HG03439 (cell line): Measurements from ENCODE around the gene OLFML2A.
"Not testable (repeated sequence)": the region's sequence is repeated elsewhere in the genome, so short reads cannot be mapped to it uniquely, and the experiment has no call there.

Source experiments
- ATAC-seq: cut with Tn5 transposase; IDR thresholded peaks from one replicate; pipeline ENCODE4 v1.9.1; 2021; ENCODE audit warnings: mild to moderate bottlenecking, moderate library complexity; ENCODE audit not compliant: unreplicated experiment

OLFML2A gene

DNA sequence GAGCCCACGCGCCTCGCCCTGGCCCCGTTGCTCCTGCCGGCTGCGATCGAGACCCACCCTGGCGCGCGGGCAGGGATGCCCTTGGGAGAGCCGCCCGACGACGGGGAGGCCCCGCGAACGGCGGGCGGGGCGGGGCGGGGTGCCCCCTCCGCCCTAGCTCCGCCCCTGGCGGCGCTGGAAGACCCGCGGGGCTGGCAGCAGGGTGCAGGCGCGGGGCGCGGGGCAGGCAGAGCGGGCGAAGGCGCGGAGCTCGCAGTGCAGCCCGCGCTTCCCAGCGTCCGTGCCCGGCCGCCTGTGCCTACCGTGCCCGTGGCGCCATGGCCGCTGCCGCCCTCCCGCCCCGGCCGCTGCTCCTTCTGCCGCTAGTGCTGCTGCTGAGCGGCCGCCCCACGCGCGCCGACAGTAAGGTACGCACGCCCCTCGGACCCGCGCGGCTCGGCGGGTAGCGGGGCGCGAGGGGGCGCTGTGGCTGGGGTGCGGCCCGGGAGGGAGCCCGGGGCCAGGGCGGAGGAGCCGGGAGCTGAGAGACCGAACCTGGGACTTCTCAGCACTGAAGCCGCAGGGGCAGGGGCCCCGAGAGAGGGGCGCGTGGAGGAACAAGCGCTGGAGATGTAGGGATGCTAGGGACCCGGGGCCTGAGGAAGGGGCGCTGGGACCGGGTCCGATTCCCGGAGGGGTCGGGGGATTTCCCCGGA is at the start of gene OLFML2A:
Gene OLFML2A, plus strand, starts transcription at position 180 of the 695 bp plus-strand sequence. Its CDS starts 138 bp downstream, at position 318.
- ATAC-seq = no peak

DNA sequence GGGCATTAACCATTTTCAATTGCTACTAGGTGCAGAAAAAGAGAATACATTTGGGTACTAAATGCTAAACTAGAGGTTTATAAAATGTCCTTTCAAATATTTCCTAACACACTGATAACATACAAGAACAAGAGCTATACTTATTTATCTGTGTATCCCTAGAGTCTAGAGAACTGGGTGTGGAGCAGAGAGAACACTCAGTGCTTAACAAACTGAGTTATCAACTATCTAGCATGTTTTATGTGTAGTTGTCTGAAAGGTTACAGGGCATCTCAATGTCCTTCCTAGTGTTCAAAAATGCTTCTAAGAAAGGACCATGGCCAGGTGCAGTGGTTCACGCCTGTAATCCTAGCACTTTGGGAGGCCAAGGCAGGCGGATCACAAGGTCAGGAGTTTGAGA is 46.2 kb upstream of the OLFML2A start:
- ATAC-seq = no peak

DNA sequence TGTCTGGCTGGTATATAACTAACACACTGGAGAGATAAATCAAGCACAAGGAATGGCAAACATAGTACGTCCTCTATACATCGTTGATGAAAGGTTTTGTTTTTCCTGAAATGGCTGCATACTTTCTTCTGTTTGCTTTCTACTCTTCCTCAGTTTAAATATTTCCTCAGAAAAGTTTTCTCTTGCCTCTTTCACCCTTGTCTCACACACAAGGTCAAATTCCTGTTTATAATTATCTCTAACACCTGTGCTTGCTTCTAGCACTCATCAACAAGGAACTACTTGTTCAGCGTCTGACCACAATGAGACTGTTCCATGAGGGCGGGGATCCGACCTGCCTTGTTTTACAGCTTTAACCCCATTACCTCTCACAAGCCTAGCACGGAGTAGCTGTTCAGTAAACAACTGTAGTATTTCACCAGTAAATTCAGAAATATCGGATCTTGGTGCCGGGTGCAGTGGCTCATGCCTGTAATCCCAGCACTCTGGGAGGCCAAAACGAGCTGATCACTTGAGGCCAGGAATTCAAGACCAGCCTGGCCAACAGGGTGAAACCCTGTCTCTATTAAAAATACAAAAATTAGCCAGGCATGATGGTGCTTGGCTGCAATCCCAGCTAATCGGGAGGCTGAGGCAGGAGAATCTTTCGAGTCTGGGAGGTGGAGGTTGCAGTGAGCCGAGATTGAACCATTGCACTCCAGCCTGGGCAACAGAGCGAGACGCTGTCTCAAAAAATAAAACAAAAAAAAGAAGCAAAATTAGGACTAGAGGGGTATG is 42.8 kb upstream of the OLFML2A start:
- ATAC-seq = no peak

DNA sequence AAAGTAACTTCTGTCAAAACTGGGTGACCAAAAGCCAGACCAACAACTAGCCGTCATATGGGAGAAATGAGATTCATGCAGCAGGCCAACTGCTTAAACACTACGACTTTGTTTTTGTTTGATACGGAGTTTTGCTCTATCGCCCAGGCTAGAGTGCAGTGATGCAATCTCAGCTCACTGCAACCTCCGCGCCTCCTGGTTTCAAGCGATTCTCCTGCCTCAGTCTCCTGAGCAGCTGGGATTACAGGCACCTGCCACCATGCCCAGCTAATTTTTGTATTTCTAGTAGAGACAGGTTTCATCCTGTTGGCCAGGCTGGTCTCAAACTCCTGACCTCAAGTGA is 42.2 kb upstream of the OLFML2A start:
- not testable (repeated sequence) for ATAC-seq

DNA sequence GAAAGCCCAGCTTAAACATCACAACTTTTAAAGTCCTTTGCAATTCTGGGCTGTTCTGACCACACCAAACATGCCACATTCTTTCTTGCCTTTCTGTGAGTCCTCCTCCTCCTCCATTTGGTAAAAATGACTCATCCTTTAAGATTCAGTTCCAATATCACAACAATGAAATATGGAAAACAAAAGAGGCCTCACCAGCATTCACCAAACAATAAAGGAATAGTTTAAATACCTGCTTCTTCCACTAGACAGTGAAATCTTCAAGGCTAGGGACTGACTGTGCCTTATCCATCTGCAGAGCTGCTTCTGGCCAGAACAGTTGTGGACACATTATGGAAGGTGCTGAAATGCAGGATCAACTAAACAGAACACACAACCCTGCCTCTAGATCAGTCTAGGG is 41.8 kb upstream of the OLFML2A start:
- no peak for ATAC-seq

DNA sequence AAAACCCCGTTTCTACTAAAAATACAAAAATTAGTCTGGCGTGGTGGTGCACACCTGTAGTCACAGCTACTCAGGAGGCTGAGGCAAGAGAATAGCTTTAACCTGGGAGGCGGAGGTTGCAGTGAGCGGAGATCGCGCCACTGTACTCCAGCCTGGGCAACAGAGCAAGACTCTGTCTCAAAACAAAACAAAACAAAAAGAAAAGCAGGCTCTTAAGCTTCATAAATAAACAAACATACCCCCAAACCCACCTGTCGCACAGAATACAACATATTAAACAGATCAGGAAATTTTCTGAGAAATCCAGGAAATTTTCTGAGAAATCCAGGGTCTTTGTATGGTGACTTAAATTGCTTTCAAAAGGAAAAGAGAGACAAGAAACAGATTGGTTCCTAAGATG is 38.9 kb upstream of the OLFML2A start:
- ATAC-seq = not testable (repeated sequence)

DNA sequence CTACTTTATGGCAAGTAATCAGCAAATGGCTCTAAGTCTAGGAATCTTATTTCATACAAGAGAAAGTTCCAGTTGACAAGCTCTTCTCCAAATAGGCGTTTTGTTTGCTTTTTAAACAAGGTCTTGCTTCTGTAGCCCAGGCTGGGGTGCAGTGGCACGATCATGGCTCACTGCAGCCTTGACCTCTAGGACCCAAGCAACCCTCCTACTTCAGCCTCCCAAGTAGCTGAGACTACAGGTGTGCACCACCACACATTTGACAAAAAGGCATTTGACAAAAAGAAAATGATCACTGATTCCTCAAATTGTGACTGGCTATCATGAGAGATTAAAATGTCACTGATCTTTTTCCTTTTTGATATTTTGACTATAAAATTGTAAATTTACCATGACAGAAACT is 37.6 kb upstream of the OLFML2A start:
- ATAC-seq = no peak

DNA sequence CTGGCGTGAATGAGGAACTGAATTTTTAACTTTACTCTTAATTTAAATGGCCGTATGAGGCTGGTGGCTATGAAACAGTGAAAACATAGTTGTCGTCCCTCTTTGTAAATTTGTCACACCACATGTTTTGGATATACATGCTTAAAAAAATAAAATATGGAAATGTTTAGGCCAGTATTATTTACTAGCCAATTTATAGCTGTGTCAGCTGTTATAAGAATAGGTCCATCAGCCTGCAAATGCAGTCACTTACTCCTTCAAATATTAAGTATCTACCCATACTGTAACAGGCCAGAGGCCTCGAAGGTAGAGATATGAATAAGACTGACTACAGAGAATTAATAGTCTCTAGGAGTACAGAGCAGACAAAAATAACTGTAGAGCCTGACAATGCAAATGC is 35.8 kb upstream of the OLFML2A start:
- ATAC-seq = no peak

DNA sequence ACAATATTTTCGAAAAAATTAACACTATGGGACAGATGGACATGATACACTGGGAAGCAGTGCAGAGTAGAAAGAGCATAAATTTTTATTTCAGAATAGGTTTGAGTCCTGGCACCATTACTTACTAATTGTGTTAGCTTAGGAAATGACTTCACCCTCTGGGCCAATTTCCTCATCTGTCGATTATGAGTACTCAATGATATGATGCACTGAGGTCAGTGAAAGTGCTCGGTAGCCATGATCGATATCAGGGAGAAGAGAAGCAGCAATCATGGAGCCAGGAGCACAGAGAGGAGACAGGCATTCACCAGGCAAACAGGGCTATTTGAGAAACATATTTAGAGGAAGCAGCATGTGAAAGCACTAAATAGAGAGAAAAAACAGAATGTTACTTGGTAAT is 35.3 kb upstream of the OLFML2A start:
- ATAC-seq = no peak

DNA sequence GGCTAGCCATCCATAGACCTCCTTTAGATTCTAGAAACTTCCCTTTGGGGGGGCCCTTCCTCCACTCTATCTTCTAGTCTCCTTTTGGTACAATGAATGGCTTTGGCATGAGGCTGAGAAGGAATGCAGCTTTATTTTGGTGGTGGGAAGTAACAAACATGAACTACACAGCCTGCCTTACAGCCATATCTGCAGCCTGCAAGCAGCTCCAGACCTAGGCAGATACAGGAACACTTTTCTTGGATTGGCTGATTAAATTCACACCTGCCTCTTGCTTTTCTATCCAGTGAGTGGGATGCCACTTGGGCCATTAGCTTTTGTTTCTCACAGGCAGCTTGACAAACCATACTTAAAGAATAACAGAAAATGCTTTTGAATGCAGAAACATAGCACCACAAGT is 34.0 kb upstream of the OLFML2A start:
- ATAC-seq = no peak

DNA sequence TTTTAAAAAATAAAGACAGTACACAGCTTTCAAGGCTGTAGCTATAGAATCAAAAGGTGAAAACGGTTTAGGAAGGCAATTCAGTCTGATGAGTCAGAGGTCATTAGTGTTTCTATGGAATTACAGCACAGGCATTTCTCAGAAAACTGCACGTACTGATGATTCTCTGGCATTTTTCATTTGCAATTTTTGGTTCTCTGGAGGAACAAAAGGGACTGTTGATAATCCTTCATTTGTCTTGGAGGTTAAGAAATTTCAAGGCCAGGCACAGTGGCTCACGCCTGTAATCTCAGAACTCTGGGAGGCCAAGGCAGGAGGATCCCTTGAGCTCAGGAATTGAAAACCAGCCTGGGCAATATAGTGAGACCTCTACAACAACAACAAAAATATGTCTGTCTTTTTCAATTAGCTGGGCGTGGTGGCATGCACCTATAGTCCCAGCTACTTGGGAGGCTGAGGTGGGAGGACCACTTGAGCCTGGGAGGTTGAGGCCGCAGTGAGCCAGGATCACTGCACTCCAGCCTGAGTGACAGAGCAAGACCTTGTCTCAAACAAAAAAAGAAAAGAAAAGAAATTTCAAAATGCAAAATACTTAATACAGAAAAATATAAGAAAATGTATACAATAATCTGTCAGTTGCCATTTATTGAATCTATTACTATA is 33.1 kb upstream of the OLFML2A start:
- ATAC-seq = no peak

DNA sequence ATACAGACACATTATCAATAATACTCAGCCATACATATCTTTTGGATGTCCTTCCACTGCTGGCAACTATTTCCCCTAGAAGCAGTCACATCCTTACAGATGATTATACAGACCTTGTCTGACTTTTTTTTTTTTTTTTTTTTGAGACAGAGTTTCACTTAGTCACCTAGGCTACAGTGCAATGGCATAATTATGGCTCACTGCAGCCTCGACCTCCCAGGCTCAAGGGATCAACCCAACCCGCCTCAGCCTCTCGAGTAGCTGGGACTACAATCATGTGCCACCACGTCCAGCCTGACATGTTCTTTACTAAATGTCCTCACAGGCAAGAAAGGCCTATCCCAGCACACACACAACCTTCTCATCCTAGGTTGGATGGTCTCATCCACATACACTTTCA is 29.9 kb upstream of the OLFML2A start:
- ATAC-seq = no peak

DNA sequence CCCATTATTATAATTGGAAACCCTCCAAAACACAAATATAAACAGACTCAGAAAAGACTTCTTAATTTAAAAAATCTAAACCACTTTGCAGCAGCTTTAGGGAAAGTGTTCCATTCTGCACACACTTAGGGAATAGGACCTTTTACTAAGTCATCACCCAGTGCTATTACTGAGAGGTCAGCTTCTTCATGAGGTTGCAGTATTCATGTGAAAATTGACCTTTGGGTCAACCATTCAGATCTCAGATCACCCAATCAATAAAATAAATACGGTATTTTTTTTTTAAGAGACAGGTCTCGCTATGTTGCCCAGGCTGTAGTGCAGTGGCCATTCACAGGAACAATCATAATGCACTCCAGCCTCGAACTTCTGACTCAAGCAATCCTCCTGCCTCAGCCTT is 27.6 kb upstream of the OLFML2A start:
- ATAC-seq = no peak

DNA sequence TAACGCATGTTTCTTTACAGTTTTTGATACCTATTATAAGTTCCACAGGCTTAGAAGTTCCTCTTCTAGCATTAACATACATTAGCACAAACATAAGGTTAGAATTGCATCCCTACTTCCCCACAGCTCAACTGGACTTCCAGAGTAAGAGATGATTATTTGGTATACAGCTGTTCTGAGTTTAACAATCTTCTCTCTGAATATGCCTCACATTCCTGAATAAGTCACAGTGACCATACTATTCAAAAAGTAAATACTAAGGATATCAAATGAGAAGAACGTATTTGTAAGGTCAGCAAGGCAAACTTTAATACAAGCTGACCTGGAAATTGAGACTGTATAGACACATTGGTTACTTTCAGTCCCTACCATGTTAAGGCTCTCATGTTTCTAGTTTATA is 27.2 kb upstream of the OLFML2A start:
- no peak for ATAC-seq

DNA sequence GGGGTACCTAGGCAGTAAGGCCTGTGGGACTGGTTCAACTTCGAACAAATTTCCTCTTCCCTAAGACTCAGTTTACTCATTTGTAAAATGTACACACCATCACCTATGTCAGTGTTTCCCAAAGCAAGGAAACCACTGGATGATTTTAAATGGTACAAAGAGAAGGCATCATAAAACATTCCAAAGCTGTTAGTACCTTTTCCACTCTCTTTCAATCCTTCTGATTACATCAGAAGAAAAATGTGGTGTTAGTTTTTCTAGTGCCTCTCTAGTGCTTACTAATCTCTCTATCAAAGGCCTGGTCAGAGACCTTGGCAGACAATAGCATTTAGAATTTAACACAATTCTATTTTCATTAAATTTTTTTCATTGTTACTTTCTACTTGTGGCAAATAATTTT is 24.0 kb upstream of the OLFML2A start:
- no peak for ATAC-seq

DNA sequence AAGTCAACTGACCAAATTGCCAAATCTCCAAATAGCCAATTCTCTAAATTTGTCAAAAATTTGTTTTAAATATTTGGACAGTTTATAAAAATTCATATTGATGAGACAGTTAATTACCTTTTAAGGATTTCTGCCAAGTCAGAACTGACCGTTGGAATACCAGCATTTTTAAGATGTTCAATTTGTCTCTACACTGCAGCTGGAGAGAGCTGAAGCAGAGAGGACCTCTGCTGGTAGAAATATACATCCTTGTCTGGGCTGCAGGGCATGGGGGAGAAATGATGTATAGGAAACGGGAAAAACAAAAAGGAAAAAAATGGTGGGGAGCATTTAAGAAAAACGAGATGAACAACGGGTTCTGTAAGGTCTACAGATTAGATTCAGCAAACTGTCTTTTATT is 22.6 kb upstream of the OLFML2A start:
- no peak for ATAC-seq

DNA sequence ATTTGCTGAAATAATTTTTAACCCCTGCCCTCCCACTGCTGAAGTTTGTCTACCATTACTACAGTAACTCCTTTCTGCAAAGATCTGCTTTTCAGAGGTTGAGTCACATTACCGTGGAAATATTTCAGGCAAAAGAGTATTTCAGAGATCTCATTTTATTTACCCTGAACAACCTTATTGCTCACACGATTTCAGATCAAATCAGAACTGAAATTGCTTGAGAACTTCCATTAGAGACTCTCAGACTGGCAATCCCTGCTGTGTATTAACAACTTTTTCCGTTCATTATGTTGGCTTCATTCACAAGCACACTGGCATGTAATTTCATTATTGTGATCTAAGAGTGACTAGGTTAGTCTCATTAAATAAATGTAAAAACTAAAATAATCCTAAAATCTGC is 21.9 kb upstream of the OLFML2A start:
- no peak for ATAC-seq

DNA sequence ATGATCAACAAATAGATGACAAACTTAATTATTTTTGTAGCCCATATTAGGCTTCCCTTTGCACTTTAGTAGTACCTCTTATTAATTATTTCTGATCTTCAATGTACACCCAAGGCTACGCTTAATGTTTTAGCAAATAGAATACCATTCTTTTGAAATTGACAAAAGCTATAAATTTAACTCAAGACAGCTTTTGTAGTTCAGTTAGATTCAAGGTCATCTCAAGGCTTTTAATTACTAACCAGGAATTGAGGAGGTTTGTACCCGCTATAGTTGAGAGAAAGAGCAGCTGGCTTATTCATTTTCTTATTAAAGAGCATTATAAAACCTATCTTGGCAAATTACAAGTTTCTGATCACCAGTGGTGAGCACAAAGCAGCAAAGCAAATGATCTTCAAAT is 20.9 kb upstream of the OLFML2A start:
- ATAC-seq = no peak

DNA sequence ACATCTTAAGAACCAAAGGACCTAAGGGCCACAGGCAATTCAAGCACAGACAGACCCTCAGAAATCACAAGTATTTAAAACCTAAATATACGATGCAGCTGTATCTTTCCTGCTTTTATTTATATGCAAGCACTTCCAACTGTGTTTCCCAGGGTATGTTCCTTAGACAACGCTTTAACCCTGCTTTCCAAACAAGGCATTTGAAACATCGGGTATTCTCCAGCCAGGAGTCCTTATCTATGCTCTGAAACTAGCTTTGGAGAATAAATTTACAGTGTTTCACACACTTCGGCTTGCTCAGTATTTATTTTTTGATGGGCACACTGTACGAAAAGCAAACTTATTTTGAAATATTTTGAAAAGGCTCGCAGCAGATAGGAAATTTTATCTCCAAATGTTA is 19.3 kb upstream of the OLFML2A start:
- ATAC-seq = no peak

DNA sequence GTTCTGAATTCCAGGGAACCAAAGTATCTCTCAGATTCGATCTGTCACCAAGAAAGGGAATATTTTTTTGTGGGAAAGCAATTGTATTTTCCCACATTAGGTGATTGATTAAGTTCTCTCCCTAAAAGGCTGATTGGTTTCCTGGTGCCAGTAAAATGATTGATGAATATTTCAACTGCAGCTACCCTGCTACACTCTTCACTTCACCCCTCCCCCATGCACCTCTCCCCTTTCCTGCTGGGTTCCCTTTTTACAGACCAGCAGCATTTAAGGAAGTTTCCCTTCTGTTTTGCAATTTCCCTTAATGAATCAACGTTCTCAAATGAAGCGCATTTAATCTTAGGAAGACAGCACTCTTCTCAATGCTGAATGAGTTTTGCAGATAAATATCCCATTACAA is 18.9 kb upstream of the OLFML2A start:
- no peak for ATAC-seq

DNA sequence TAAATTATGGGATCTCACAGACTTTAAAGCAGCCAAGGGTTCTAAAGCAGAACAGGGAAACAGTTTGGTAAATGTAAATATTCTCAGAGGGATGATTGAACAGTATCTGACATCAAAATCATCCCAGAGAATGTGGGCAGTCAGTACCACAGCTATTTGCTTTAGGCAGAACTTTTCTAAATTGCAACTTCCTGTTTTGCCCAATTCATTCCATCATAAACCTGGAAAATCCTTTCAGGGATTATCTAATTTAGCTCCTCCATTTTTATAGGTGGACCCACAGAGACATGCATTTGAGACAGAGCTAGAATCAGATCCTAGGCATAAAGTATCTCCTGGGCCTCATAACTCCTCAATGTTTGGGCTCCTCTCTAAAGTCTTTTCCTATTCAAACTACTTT is 18.2 kb upstream of the OLFML2A start:
- ATAC-seq = no peak

DNA sequence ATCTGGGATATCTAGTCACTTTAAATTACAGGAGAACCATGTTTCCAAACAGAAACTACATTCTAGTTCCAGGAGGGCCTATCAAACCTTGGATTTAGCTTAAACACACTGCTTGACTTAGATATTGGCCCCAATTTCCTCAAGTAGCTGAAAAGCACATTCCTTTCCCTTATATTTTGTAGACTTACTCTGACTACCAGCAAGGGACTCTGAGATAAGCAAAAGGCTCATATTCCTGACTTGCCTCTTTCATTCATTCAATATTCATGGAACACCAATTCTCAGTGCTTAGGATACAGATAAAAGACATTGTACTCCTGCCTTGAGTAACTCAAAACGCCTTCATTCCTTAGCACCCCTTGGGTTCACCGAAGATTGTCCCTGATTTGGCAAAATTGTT is 17.6 kb upstream of the OLFML2A start:
- no peak for ATAC-seq
